Body of pancreas (tissue), 4 donors: Measurements from ENCODE around the gene FES. TPM values are rescaled to one million over a fixed set of nuclear protein-coding genes. Genes with fewer than 3 reads are reported as not detected.

Experiments used
- ATAC-seq: fragments of 150-250 bp; one replicate; pipeline ENCODE4 v1.9.1; 2016
- DNase-seq, 4 donors: peaks; one replicate each; pipeline ENCODE4 v3.0.0-alpha.2; 2019
- H3K27ac ChIP-seq, 4 donors: fragments of 200-600 bp; sonication (generic); 1 replicate in 3 of 4; 2 replicates in 1 of 4; pipeline versions ENCODE4 v1.5.1 to v1.6.1; 2016 to 2019; ENCODE audit warnings: mild to moderate bottlenecking in 1 of 4, mixed read lengths in 1 of 4, moderate library complexity in 1 of 4
- H3K27me3 ChIP-seq, 2 donors: fragments of 200-600 bp; sonication (generic); one replicate each; pipeline ENCODE4 v1.6.0; 2016; ENCODE audit warnings: mild to moderate bottlenecking in 1 of 2
- H3K36me3 ChIP-seq, 2 donors: fragments of 200-600 bp; sonication (generic); replicated peaks in 1 of 2; 2 replicates each; pipeline ENCODE4 v1.5.1; 2016; ENCODE audit warnings: low read depth in 2 of 2; ENCODE audit not compliant: insufficient read depth in 1 of 2
- H3K4me1 ChIP-seq: fragments of 200-600 bp; sonication (generic); one replicate; pipeline ENCODE4 v1.6.0; 2016
- H3K4me3 ChIP-seq, 2 donors: fragments of 200-600 bp; sonication (generic); 1 replicate in 1 of 2; 2 replicates in 1 of 2; pipeline ENCODE4 v1.5.1; 2016 to 2019
- H3K9me3 ChIP-seq, 3 donors: fragments of 200-600 bp; sonication (generic); 1 replicate in 2 of 3; 2 replicates in 1 of 3; pipeline ENCODE4 v1.5.1; 2016
- POLR2A ChIP-seq, 3 donors: fragments of 450-650 bp; IDR thresholded peaks; one replicate each; pipeline ENCODE4 v1.6.1; 2016; ENCODE audit warnings: antibody characterized with exemption in 3 of 3, mild to moderate bottlenecking in 2 of 3
- WGBS, 2 donors: methylation state at CpG; one replicate each; pipeline ENCODE4 v1.1.5; 2017; 5-methylcytosine and 5-hydroxymethylcytosine counted together
- intact Hi-C: fragments of 100-400 bp; cut with DNase I; formaldehyde crosslinking; loops from one replicate; pipeline ENCODE4 v1.15.1; 2023
- total RNA-seq, 2 donors: library from RNA; depleted of rRNA; stranded (reverse); fragments of >200 nt; gene quantifications; one replicate each; pipeline ENCODE4 v1.1.0, GENCODE V29; 2016
- TF ChIP-seq, protein P1 (sequence below), 7 experiments: fragments of 450-650 bp in 4 of 7; fragments of 200-600 bp in 3 of 7; sonication (generic) in 3 of 7; IDR thresholded peaks; one replicate each; pipeline ENCODE4 v1.5.1; 2016 to 2019; ENCODE audit warnings: antibody characterized with exemption in 7 of 7

The FES gene
- 10 to 100 TPM; 16.9 to 24.4 TPM for total RNA-seq

DNA sequence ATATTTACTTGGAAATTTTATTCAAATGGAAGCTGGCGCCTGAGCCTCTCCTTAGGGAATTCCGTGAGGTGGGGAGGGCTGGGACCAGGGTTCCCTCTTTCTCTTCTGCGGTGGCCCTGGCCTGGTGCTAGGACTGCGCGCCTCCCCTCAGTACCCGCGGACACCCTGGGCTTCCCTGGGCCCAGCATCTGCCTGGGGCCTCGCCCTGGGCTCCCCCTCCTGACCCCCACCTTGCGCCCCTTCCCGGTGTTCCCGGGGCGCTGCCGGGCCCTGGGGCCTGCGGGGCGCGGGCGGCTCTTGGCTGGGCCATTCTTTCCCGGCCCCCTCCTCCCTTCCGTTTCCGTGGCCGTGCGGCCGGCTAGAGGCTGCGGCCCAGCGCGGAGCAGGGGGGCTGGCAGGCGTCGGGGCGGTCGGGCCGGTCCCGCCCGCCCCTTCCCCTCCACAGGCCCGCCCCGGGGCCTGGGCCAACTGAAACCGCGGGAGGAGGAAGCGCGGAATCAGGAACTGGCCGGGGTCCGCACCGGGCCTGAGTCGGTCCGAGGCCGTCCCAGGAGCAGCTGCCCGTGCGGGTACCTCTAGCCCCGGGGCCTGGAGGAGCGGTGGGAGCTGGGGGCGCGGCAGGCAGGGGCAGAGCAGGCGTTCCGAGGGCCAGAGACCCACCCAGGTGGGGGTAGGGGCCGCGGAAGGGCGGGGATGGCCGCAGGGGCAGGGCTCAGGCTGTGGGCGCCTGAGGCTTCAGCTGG, at the start of gene FES:
FES (plus strand) TSS at position 529 of the 743 bp plus-strand sequence. CDS start 542 bp downstream, outside the sequence.
- peak; percentile 63 for ATAC-seq
- peak in 3 of 4 donors; percentile 59 to 65 (median 64) for DNase-seq
- H3K9me3 ChIP-seq, result no peaks in the 10 kb centered on the region
- H3K4me3 ChIP-seq, result peak within 1 kb of the TSS in 1 of 2 donors; percentile 12
- TF ChIP-seq, protein P1, sequence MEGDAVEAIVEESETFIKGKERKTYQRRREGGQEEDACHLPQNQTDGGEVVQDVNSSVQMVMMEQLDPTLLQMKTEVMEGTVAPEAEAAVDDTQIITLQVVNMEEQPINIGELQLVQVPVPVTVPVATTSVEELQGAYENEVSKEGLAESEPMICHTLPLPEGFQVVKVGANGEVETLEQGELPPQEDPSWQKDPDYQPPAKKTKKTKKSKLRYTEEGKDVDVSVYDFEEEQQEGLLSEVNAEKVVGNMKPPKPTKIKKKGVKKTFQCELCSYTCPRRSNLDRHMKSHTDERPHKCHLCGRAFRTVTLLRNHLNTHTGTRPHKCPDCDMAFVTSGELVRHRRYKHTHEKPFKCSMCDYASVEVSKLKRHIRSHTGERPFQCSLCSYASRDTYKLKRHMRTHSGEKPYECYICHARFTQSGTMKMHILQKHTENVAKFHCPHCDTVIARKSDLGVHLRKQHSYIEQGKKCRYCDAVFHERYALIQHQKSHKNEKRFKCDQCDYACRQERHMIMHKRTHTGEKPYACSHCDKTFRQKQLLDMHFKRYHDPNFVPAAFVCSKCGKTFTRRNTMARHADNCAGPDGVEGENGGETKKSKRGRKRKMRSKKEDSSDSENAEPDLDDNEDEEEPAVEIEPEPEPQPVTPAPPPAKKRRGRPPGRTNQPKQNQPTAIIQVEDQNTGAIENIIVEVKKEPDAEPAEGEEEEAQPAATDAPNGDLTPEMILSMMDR (IDR thresholded peaks at IDR 0.05), result no peak
- peak; percentile 32 to 76 (median 62) for TF ChIP-seq POLR2A (IDR thresholded peaks at IDR 0.05)
- H3K27ac ChIP-seq, result peak within 1 kb of the TSS; percentile 68 to 92 (median 75)
- peaks cover 0 to 12% of the 10 kb centered on the region in 2 donors for H3K36me3 ChIP-seq
- H3K27me3 ChIP-seq, result no peaks in the 10 kb centered on the region
- peaks cover 47% of the 10 kb centered on the region for H3K4me1 ChIP-seq
- 20 to 33% methylated on average over 14 to 43 of the region's 58 CpGs for WGBS, 2 donors
- intact Hi-C loops, result loop anchor here (10.0 kb wide), 1 partner anchor 169 kb away; the partner anchor contains the start of gene BLM

DNA sequence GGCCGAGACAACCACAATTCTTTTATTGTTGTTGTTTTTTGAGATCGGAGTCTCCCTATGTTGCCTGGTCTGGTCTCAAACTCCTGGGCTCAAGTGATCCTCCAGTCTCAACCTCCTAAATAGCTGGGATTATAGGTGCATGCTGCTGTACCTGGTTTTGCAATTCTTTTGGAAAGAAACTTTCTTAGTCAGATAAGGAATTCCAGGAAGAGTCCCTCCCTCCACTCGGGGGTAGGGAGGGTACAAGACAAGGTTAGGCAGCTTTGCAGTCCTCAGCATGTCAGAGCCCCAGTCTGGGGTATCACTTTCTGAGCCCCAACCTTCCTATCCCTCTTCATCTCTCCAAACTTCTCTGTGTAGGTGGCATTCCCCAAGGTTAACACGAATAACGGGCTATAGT, 49.7 kb upstream of the FES start:
- 61 to 72% methylated on average over 5 of the region's 5 CpGs for WGBS, 2 donors
- intact Hi-C loops, result no loop called here
- TF ChIP-seq POLR2A (IDR thresholded peaks at IDR 0.05), result no peak
- TF ChIP-seq, protein P1 (IDR thresholded peaks at IDR 0.05), result no peak

DNA sequence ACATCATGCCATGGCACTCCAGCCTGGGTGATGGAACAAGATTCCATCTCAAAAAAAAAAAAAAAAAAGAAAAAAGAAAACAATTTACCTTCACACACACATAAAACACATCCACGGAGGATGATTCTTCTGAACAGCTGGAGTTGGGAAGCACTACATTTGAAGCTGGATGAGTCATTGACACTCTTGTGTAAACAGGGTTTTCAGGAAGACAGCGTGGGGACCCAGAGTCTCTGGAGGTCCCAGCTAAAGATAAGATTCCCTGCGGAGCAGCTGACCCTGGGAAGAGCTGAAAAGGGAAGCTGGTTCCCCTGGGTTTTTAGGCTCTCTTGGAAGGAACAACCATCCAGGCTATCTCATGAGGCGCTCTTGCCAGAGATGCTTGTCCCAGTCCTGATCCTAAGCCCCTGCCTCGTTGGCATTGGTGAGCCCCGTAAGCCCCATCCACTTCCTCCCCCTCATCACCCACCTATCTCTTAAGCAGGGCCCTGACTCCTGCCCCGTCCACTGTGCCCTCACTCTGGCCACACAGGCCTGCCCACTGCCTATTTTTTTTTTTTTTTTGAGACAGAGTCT, 47.9 kb upstream of the FES start:
- intact Hi-C loops, result no loop called here
- DNase-seq (no peak), ATAC-seq (no peak)
- TF ChIP-seq, protein P1 (IDR thresholded peaks at IDR 0.05), result no peak
- TF ChIP-seq POLR2A (IDR thresholded peaks at IDR 0.05), result no peak
- Histone ChIP-seq H3K27me3 (no peaks in the 10 kb centered on the region), H3K9me3 (no peaks in the 10 kb centered on the region), H3K36me3 (no peaks in the 10 kb centered on the region), H3K4me3 (no peak overlapping the region), H3K4me1 (no peaks in the 10 kb centered on the region), H3K27ac (no peak overlapping the region)
- 80 to 86% methylated on average over 7 of the region's 7 CpGs for WGBS, 2 donors

More for the DNA sequence above, 49.7 kb upstream of the FES start:
- Histone ChIP-seq H3K4me3 (no peak overlapping the region), H3K36me3 (no peaks in the 10 kb centered on the region), H3K27ac (no peak overlapping the region), H3K27me3 (no peaks in the 10 kb centered on the region), H3K9me3 (no peaks in the 10 kb centered on the region), H3K4me1 (no peaks in the 10 kb centered on the region)
- no peak for ATAC-seq
- no peak for DNase-seq

DNA sequence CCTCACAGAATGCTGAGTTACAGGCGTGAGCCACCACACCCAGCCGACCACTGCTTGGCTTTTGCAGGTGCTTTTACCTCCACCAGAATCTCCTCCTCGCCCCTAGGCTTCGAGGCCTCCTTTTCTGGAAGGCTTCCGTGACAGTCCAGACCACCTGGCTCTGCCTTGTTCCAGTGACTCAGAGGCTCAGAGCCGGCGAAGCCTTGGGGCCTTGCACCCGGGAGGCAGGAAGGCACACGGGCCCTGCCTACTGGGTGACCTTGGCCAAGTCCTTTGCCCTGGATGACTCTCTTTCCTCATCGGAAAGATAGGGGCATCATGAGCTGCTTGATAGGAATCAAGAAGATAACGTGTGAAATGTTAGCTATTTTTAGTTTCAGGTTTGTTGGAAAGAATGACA, 47.2 kb upstream of the FES start:
- Histone ChIP-seq H3K36me3 (no peaks in the 10 kb centered on the region), H3K4me3 (no peak overlapping the region), H3K4me1 (no peaks in the 10 kb centered on the region), H3K27ac (no peak overlapping the region), H3K27me3 (no peaks in the 10 kb centered on the region), H3K9me3 (no peaks in the 10 kb centered on the region)
- intact Hi-C loops, result no loop called here
- DNase-seq (no peak), ATAC-seq (no peak)
- TF ChIP-seq POLR2A (IDR thresholded peaks at IDR 0.05), result no peak
- TF ChIP-seq, protein P1 (IDR thresholded peaks at IDR 0.05), result no peak
- WGBS, 2 donors, result 75 to 78% methylated on average over 10 to 11 of the region's 11 CpGs
